Ovary (tissue), 9 donors: Measurements from ENCODE around the gene RUSF1. TPM values are rescaled to one million over a fixed set of nuclear protein-coding genes. Genes with fewer than 3 reads are reported as not detected.

Experiments used
- DNase-seq, 5 donors: peaks; one replicate each; pipeline ENCODE4 v3.0.0-alpha.2; 2019 to 2020
- H3K27ac ChIP-seq, 2 donors: fragments of 200-600 bp; one replicate each; pipeline versions ENCODE4 v1.5.1 to v1.8.0; 2019 to 2022
- H3K27me3 ChIP-seq: fragments of 200-600 bp; one replicate; pipeline ENCODE4 v1.8.0; 2022
- H3K36me3 ChIP-seq: fragments of 200-600 bp; sonication (generic); one replicate; pipeline ENCODE4 v1.5.1; 2019
- H3K4me1 ChIP-seq: one replicate; pipeline ENCODE4 v1.8.1; 2013; ENCODE audit warnings: mild to moderate bottlenecking, moderate library complexity; ENCODE audit not compliant: insufficient read depth
- H3K4me3 ChIP-seq: fragments of 200-600 bp; sonication (generic); one replicate; pipeline ENCODE4 v1.5.1; 2017
- H3K9me3 ChIP-seq, 2 donors: fragments of 200-600 bp in 1 of 2; sonication (generic) in 1 of 2; one replicate each; pipeline versions ENCODE4 v1.5.1 to v1.8.1; 2013 to 2019; ENCODE audit warnings: mild to moderate bottlenecking in 1 of 2, moderate library complexity in 1 of 2
- EP300 ChIP-seq: sonication (generic); formaldehyde crosslinking; IDR thresholded peaks from one replicate; pipeline ENCODE4 v1.6.1; 2017; ENCODE audit warnings: antibody characterized with exemption
- POLR2A ChIP-seq: fragments of 450-650 bp; IDR thresholded peaks from one replicate; pipeline ENCODE4 v1.6.1; 2017; ENCODE audit warnings: antibody characterized with exemption, mild to moderate bottlenecking, moderate library complexity
- WGBS, 3 donors: extraction: QIAGEN DNeasy Blood & Tissue Kit in 1 of 3; methylation state at CpG; one replicate each; pipeline versions ENCODE4 v1.1.5 to v1.1.7; 2013 to 2017; 5-methylcytosine and 5-hydroxymethylcytosine counted together
- intact Hi-C, 4 donors: fragments of 100-400 bp; cut with DNase I; formaldehyde crosslinking; loops; one replicate each; pipeline versions ENCODE4 v1.11.0 to v1.15.1; 2022 to 2023
- polyA plus RNA-seq, 2 donors: library from polyadenylated mRNA; stranded (reverse); fragments of 200-250 nt in 1 of 2; fragments of 350-450 nt in 1 of 2; fragmentation: Illumina TruSeq in 1 of 2; extraction: RNeasy Lipid Tissue Mini Kit (QIAGEN cat#74804) in 1 of 2; gene quantifications; one replicate each; pipeline ENCODE4 v1.2.3, GENCODE V29; 2013 to 2014
- total RNA-seq, 7 donors: library from RNA; depleted of rRNA in 2 of 7; stranded (reverse); fragments of >200 nt in 2 of 7; fragmentation: NEBNext Ultra II Directional in 3 of 7; extraction: Animal tissue kit (Norgen Biotek cat#: 25700) in 3 of 7; gene quantifications; one replicate each; pipeline versions ENCODE4 v1.1.0 to v1.2.4, GENCODE V29; 2016 to 2023
- TF ChIP-seq, protein P1 (sequence below), 3 donors: fragments of 450-650 bp in 2 of 3; fragments of 200-600 bp in 1 of 3; IDR thresholded peaks; one replicate each; pipeline versions ENCODE4 v1.5.1 to v1.8.0; 2016 to 2022; ENCODE audit warnings: antibody characterized with exemption in 3 of 3, mild to moderate bottlenecking in 1 of 3
- donor health status: DM: no; HTN: no; CAD: no; lungs with moderate emphysema.
- donor health status: DM: no; HTN: no; CAD: no.
- donor health status: Bipolar disorder and iron deficiency.
- donor health status: DM: yes; HTN: yes; CAD: no.
- donor health status: DM: no; HTN: no; CAD: no.
- donor health status: DM: yes; HTN: yes; CAD: no.

RUSF1 gene
- total and polyA plus RNA-seq, 9 donors, result 39.8 to 98.4 (median 91.2) TPM

DNA sequence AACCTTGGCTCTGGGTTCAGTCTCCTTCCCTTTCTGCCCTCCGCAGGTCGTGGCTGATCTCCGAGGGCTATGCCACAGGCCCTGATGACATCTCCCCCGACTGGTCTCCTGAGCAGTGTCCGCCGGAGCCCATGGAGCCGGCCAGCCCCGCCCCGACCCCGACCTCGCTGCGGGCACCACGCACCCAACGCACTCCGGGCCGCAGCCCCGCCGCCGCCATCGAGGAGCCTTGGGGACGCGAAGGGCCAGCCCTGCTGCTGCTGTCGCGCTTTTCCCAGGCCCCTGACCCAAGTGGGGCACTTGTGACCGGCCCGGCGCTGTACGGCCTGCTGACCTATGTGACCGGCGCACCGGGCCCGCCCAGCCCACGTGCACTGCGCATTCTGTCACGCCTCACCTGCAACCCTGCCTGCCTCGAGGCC lies 43.8 kb downstream of the RUSF1 start:
- peaks cover 2% of the 10 kb centered on the region for H3K4me1 ChIP-seq
- TF ChIP-seq, protein P1, sequence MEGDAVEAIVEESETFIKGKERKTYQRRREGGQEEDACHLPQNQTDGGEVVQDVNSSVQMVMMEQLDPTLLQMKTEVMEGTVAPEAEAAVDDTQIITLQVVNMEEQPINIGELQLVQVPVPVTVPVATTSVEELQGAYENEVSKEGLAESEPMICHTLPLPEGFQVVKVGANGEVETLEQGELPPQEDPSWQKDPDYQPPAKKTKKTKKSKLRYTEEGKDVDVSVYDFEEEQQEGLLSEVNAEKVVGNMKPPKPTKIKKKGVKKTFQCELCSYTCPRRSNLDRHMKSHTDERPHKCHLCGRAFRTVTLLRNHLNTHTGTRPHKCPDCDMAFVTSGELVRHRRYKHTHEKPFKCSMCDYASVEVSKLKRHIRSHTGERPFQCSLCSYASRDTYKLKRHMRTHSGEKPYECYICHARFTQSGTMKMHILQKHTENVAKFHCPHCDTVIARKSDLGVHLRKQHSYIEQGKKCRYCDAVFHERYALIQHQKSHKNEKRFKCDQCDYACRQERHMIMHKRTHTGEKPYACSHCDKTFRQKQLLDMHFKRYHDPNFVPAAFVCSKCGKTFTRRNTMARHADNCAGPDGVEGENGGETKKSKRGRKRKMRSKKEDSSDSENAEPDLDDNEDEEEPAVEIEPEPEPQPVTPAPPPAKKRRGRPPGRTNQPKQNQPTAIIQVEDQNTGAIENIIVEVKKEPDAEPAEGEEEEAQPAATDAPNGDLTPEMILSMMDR (IDR thresholded peaks at IDR 0.05), result no peak
- TF ChIP-seq EP300, result no peak
- TF ChIP-seq POLR2A, result no peak
- no peaks in the 10 kb centered on the region for H3K9me3 ChIP-seq
- peak in 2 of 5 donors; percentile 33 to 38 for DNase-seq
- no peaks in the 10 kb centered on the region for H3K27me3 ChIP-seq
- no peaks in the 10 kb centered on the region for H3K36me3 ChIP-seq
- H3K4me3 ChIP-seq, result no peak overlapping the region
- intact Hi-C loops, result no loop called here
- no peak overlapping the region for H3K27ac ChIP-seq
- 90 to 94% (median 91%) methylated on average over 35 to 36 of the region's 36 CpGs for WGBS, 3 donors

DNA sequence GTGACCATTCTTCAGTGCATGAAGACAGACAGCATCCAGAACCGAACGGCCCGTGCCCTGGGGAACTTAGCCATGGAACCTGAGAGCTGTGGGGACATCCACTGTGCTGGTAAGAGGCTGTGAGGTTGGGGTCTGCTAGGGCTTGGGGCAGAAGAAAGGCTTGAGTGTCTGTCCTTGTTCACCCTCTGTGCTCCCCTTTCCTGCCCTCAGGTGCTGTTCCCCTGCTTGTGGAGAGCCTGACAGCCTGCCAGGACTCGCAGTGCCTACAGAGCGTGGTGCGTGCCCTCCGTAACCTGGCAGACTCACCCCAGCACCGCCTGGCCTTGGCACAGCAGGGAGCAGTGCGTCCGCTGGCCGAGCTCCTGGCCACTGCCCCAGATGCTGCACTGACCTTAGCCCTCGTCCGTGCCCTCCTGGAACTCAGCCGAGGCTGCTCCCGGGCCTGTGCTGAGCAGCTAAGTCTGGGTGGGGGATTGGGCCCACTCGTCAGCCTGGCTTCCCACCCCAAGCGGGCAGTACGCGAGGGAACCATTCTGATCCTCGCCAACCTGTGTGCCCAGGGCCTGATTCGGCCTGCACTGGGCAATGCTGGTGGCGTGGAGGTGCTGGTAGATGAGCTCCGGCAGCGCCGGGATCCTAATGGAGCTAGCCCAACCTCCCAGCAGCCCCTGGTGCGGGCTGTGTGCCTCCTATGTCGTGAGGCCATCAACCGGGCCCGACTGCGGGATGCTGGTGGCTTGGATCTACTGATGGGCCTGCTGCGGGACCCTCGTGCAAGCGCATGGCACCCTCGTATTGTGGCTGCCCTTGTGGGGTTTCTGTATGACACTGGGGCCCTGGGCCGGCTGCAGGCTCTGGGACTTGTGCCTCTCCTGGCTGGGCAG lies 46.0 kb downstream of the RUSF1 start:
- intact Hi-C loops, result loop anchor here in 1 of 4 donors (2.0 kb wide), 1 partner anchor 47 kb away; the partner anchor contains the start of gene RUSF1
- Histone ChIP-seq H3K4me3 (no peak overlapping the region), H3K27ac (no peak overlapping the region), H3K4me1 (peaks cover 9% of the 10 kb centered on the region), H3K9me3 (no peaks in the 10 kb centered on the region), H3K27me3 (no peaks in the 10 kb centered on the region), H3K36me3 (no peaks in the 10 kb centered on the region)
- TF ChIP-seq, protein P1 (IDR thresholded peaks at IDR 0.05), result no peak
- TF ChIP-seq POLR2A (no peak), EP300 (no peak)
- DNase-seq, result peak in 2 of 5 donors; percentile 42 to 50
- 86 to 91% (median 89%) methylated on average over 34 to 35 of the region's 35 CpGs for WGBS, 3 donors

DNA sequence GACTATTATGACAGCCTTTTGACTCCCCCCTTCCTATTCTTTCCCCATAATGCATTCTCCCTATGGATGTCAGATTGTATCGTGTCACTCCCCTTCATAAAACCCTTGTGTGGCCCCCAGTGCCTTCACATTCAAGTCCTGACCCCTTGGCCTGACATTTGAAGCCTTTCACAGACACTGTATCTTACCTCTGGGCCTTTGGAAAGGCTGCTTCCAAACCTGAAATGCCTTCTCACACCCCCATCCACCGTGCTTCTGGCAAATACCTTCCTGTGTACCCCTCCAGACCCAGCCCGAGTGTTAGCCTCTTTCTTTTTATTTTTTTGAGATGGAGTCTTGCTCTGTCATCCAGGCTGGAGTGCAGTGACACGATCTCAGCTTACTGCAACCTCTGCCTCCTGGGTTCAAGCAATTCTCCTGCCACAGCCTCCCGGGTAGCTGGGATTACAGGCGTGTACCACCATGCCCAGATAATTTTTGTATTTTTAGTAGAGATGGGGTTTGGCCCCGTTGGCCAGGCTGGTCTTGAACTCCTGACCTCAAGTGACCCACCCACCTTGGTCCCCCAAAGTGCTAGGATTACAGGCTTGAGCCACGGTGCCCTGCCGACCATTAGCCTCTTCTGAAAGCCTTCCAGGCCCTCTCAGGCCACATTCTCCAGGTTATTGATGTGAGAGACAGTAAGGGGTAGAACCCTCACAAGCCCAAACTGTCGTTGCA lies 46.8 kb downstream of the RUSF1 start:
- no peaks in the 10 kb centered on the region for H3K27me3 ChIP-seq
- TF ChIP-seq EP300, result no peak
- TF ChIP-seq POLR2A, result no peak
- TF ChIP-seq, protein P1 (IDR thresholded peaks at IDR 0.05), result no peak
- H3K36me3 ChIP-seq, result no peaks in the 10 kb centered on the region
- H3K9me3 ChIP-seq, result no peaks in the 10 kb centered on the region
- H3K4me3 ChIP-seq, result no peak overlapping the region
- intact Hi-C loops, result loop anchor here in 1 of 4 donors (2.0 kb wide), 1 partner anchor 47 kb away; the partner anchor contains the start of gene RUSF1
- 80 to 82% (median 81%) methylated on average over 10 of the region's 10 CpGs for WGBS, 3 donors
- H3K4me1 ChIP-seq, result peaks cover 11% of the 10 kb centered on the region
- no peak overlapping the region for H3K27ac ChIP-seq
- peak in 1 of 5 donors; percentile 41 for DNase-seq

DNA sequence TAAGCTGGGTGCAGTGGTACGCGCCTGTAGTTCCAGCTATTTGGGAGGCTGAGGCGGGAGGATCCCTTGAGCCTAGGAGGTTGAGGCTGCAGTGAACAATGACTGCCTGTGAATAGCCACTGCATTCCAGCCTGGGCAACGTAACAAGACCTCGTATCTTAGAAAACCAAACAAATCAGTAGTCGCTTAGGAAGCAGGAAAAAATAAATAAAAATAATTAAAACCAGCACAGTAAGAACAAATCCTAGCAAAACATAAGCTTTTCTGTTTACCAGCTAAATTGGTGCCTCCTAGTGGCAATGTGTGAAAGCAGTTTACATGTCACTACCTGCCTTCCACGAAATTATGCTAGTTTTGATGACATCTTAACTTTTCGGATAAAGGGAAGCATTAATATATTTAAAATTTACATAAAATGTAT lies 47.6 kb downstream of the RUSF1 start:
- intact Hi-C loops, result loop anchor here in 1 of 4 donors (2.0 kb wide), 1 partner anchor 48 kb away; the partner anchor contains the start of gene RUSF1
- no peaks in the 10 kb centered on the region for H3K36me3 ChIP-seq
- H3K9me3 ChIP-seq, result no peaks in the 10 kb centered on the region
- no peak for TF ChIP-seq POLR2A
- TF ChIP-seq, protein P1 (IDR thresholded peaks at IDR 0.05), result peak; percentile 26 to 51 (median 30)
- peak in 1 of 5 donors; percentile 50 for DNase-seq
- WGBS, 3 donors, result 36 to 39% (median 38%) methylated on average over 8 of the region's 8 CpGs
- peak overlapping the region; percentile 7 to 98 for H3K27ac ChIP-seq
- H3K27me3 ChIP-seq, result no peaks in the 10 kb centered on the region
- peaks cover 14% of the 10 kb centered on the region for H3K4me1 ChIP-seq
- H3K4me3 ChIP-seq, result peak overlapping the region; percentile 39
